DOHH2 (cell line): ENCODE data around the gene MTTP.

ENCODE experiments used
- EZH2phosphoT487 ChIP-seq: fragments of 200-600 bp; sonication (generic); IDR thresholded peaks from 2 replicates; pipeline ENCODE4 v1.6.1; 2017; ENCODE audit warnings: borderline replicate concordance, mild to moderate bottlenecking, antibody characterized with exemption, low read length, moderate library complexity, mixed read lengths
- TF ChIP-seq, protein P1 (sequence below): fragments of 200-600 bp; sonication (generic); IDR thresholded peaks from one replicate; pipeline ENCODE4 v1.5.1; 2014; ENCODE audit warnings: antibody characterized with exemption, mild to moderate bottlenecking, low read depth, low read length; ENCODE audit not compliant: poor library complexity, severe bottlenecking

DNA sequence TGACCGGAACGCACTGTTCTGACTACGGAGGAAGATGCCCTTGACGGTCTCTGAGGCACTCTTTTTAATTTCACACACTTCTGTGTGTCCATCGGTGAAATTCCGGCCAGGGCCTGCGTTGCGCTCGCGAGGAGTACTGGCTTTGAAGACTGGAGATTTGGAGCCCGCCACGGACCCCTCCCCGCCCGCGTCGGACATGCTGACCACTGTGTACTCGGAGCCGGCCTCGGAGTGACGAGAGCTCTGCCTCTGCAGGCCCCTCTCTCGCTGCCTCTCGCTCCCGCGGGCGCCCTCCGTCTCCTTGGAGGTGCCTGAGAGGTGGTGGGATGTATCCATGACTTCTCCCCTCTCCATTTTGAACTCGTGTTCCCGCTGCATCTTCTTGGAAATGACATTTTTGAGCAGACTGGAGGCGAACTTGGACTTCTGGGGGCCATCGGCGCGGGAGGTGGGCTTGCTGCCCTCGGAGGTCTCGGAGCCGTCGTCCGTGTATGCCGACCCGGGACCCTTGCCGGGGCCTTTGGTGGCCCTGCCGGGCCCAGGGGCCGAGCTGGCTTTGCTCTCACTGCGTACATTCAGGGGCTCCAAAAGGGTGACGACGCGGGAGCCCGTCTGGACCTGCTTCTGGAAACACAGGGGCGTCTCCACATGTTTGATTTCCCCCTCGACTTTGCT, 77.3 kb downstream of the MTTP start:
- TF ChIP-seq, protein P1, sequence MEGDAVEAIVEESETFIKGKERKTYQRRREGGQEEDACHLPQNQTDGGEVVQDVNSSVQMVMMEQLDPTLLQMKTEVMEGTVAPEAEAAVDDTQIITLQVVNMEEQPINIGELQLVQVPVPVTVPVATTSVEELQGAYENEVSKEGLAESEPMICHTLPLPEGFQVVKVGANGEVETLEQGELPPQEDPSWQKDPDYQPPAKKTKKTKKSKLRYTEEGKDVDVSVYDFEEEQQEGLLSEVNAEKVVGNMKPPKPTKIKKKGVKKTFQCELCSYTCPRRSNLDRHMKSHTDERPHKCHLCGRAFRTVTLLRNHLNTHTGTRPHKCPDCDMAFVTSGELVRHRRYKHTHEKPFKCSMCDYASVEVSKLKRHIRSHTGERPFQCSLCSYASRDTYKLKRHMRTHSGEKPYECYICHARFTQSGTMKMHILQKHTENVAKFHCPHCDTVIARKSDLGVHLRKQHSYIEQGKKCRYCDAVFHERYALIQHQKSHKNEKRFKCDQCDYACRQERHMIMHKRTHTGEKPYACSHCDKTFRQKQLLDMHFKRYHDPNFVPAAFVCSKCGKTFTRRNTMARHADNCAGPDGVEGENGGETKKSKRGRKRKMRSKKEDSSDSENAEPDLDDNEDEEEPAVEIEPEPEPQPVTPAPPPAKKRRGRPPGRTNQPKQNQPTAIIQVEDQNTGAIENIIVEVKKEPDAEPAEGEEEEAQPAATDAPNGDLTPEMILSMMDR: no peak
- no peak for TF ChIP-seq EZH2phosphoT487
